WTC11 (cell line): Measurements from ENCODE around the gene WDR82. TPM values are rescaled to one million over a fixed set of nuclear protein-coding genes. Genes with fewer than 3 reads are reported as not detected.
A peak's percentile ranks its signal among the peaks of the same experiment; 100 is the strongest.

Experiments used
- ATAC-seq: fragments of 200-7000 bp; cut with Tn5 transposase; 2 replicates; pipeline ENCODE4 v1.10.0; 2021; ENCODE audit warnings: mild to moderate bottlenecking, moderate library complexity
- CTCF ChIA-PET: fragments of 300-600 bp; sonication (Branson Sonifier 250); formaldehyde crosslinking; loops from one replicate; lab custom pipeline; 2021; ENCODE audit warnings: antibody characterized with exemption; lab: Charles Lee
- POLR2A ChIA-PET: fragments of 350-600 bp; sonication (Branson Sonifier 250); formaldehyde crosslinking; loops from one replicate; lab custom pipeline; 2021; ENCODE audit warnings: antibody characterized with exemption; lab: Charles Lee
- DNase-seq: peaks from one replicate; pipeline ENCODE4 v3.0.0; 2021; ENCODE audit warnings: low spot score
- H3K27ac Mint-ChIP-seq: 2 replicates; pipeline ENCODE4 v1.8.0; 2021; ENCODE audit warnings: mixed read lengths
- H3K27me3 Mint-ChIP-seq: 2 replicates; pipeline ENCODE4 v1.8.0; 2021; ENCODE audit warnings: low read depth, mild to moderate bottlenecking, moderate library complexity, mixed read lengths
- H3K36me3 Mint-ChIP-seq: 2 replicates; pipeline ENCODE4 v1.8.0; 2021; ENCODE audit warnings: mixed read lengths
- H3K4me1 Mint-ChIP-seq: 2 replicates; pipeline ENCODE4 v1.8.0; 2022; ENCODE audit warnings: mixed read lengths
- H3K4me3 Mint-ChIP-seq: 2 replicates; pipeline ENCODE4 v1.8.0; 2021; ENCODE audit warnings: mild to moderate bottlenecking, moderate library complexity, mixed read lengths
- H3K9me3 Mint-ChIP-seq: 2 replicates; pipeline ENCODE4 v1.8.0; 2021; ENCODE audit warnings: mixed read lengths
- CREB1 ChIP-seq: sonication (generic); formaldehyde crosslinking; IDR thresholded peaks from 2 replicates; pipeline ENCODE4 v1.8.0; 2023; ENCODE audit warnings: mild to moderate bottlenecking, missing genetic modification reagents
- CREM ChIP-seq: sonication (generic); formaldehyde crosslinking; IDR thresholded peaks from 2 replicates; pipeline ENCODE4 v1.8.1; 2022; ENCODE audit warnings: mild to moderate bottlenecking, missing genetic modification reagents, moderate library complexity
- EMX1 ChIP-seq: fragments of 250-450 bp; sonication (Bioruptor Pico); IDR thresholded peaks from 2 replicates; pipeline ENCODE4 v1.8.0; 2021; ENCODE audit warnings: mild to moderate bottlenecking
- ESRRA ChIP-seq: sonication (generic); formaldehyde crosslinking; IDR thresholded peaks from 2 replicates; pipeline ENCODE4 v1.8.1; 2022; ENCODE audit warnings: mild to moderate bottlenecking, missing genetic modification reagents, borderline replicate concordance
- ETV6 ChIP-seq: sonication (generic); formaldehyde crosslinking; IDR thresholded peaks from 2 replicates; pipeline ENCODE4 v1.8.1; 2022; ENCODE audit warnings: mild to moderate bottlenecking, missing genetic modification reagents
- GABPB1 ChIP-seq: sonication (generic); formaldehyde crosslinking; IDR thresholded peaks from 2 replicates; pipeline ENCODE4 v1.8.1; 2023; ENCODE audit warnings: mild to moderate bottlenecking, missing genetic modification reagents
- IRF2 ChIP-seq: sonication (generic); formaldehyde crosslinking; IDR thresholded peaks from 2 replicates; pipeline ENCODE4 v1.8.0; 2022; ENCODE audit warnings: low read depth, missing genetic modification reagents, borderline replicate concordance
- NFYB ChIP-seq: sonication (generic); formaldehyde crosslinking; conservative IDR thresholded peaks from 2 replicates; pipeline ENCODE4 v1.8.0; 2022; ENCODE audit warnings: low read depth, missing genetic modification reagents
- SMAD3 ChIP-seq: sonication (generic); formaldehyde crosslinking; IDR thresholded peaks from 2 replicates; pipeline ENCODE4 v1.8.0; 2022; ENCODE audit warnings: missing genetic modification reagents, mild to moderate bottlenecking, borderline replicate concordance
- SMAD4 ChIP-seq: sonication (generic); formaldehyde crosslinking; IDR thresholded peaks from 2 replicates; pipeline ENCODE4 v1.8.0; 2022; ENCODE audit warnings: mild to moderate bottlenecking, missing genetic modification reagents
- TCF7 ChIP-seq: sonication (generic); formaldehyde crosslinking; IDR thresholded peaks from 2 replicates; pipeline ENCODE4 v1.8.0; 2022; ENCODE audit warnings: mild to moderate bottlenecking, low read depth, missing genetic modification reagents, moderate library complexity
- ZNF138 ChIP-seq: sonication (generic); formaldehyde crosslinking; conservative IDR thresholded peaks from 2 replicates; pipeline ENCODE4 v1.8.1; 2022; ENCODE audit warnings: mild to moderate bottlenecking, moderate library complexity, missing genetic modification reagents
- ZNF219 ChIP-seq: sonication (generic); formaldehyde crosslinking; IDR thresholded peaks from 2 replicates; pipeline ENCODE4 v1.8.0; 2023; ENCODE audit warnings: missing genetic modification reagents, mild to moderate bottlenecking, borderline replicate concordance
- ZNF232 ChIP-seq: sonication (generic); formaldehyde crosslinking; IDR thresholded peaks from 2 replicates; pipeline ENCODE4 v1.8.0; 2022; ENCODE audit warnings: mild to moderate bottlenecking, missing genetic modification reagents
- ZNF263 ChIP-seq: sonication (generic); formaldehyde crosslinking; IDR thresholded peaks from 2 replicates; pipeline ENCODE4 v1.8.1; 2022; ENCODE audit warnings: low read depth, mild to moderate bottlenecking, moderate library complexity, missing genetic modification reagents
- ZNF416 ChIP-seq: fragments of 250-450 bp; sonication (Bioruptor Pico); IDR thresholded peaks from 2 replicates; pipeline ENCODE4 v1.9.0; 2021; ENCODE audit warnings: mild to moderate bottlenecking, inconsistent platforms
- total RNA-seq: library from RNA; stranded (reverse); gene quantifications from 3 replicates; pipeline ENCODE4 v1.2.3, GENCODE V29; 2021
- TF ChIP-seq, protein P1 (sequence below): sonication (generic); formaldehyde crosslinking; IDR thresholded peaks from 2 replicates; pipeline ENCODE4 v1.8.1; 2023; ENCODE audit warnings: mild to moderate bottlenecking, missing genetic modification reagents, moderate library complexity
- TF ChIP-seq, protein P2 (sequence below): sonication (generic); formaldehyde crosslinking; IDR thresholded peaks from 2 replicates; pipeline ENCODE4 v1.8.1; 2022; ENCODE audit warnings: mild to moderate bottlenecking, missing genetic modification reagents, moderate library complexity, borderline replicate concordance
- TF ChIP-seq, protein P3 (sequence below): fragments of 250-450 bp; sonication (Bioruptor Pico); IDR thresholded peaks from 2 replicates; pipeline ENCODE4 v1.9.0; 2021; ENCODE audit warnings: mild to moderate bottlenecking

The WDR82 gene
- total RNA-seq, 1 experiment from 2014 or later = 69.7 TPM

DNA sequence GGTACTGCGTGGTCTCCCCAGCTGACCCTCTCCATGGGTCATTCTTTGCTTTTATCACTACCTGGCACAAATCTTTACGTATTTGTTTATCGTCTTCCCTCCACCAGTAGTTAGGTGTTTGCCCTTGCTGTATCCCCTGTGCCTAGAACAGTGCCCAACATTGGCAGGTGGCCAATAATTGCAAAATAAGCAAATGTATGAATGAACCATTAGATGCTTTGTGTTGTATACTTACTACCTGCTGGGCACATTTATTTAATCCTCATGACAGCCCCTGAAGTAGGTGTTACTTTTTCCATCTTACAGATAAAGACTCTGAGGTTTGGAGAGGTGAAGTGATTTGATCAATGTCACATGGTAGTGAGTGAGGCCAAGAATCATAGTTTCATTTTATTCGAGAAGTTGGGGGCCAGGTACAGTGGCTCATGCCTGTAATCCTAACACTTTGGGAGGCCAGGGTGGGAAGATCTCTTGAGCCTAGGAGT, 37.5 kb downstream of the WDR82 start:
- no peak for ATAC-seq
- Mint-ChIP-seq H3K27me3 (peaks cover 31% of the 10 kb centered on the region), H3K4me1 (peaks cover 43% of the 10 kb centered on the region), H3K9me3 (no peaks in the 10 kb centered on the region), H3K36me3 (no peaks in the 10 kb centered on the region), H3K4me3 (peak overlapping the region; percentile 95; the same call in 1 of the 2 replicates), H3K27ac (peak overlapping the region; percentile 18)
- CTCF ChIA-PET = interaction anchor here (1.0 to 2.3 kb wide), 8 partner anchors 10 to 171 kb away, joined by 3 to 19 read pairs (median 4); partner anchors contain the start of gene WDR82
- no peak for DNase-seq
- POLR2A ChIA-PET = interaction anchor here (1.0 to 1.4 kb wide), 4 partner anchors 8 to 77 kb away, joined by 3 to 9 read pairs (median 4); partner anchors contain the start of gene WDR82
- TF ChIP-seq ZNF219 (CRISPR knock-in tag) (no peak), ESRRA (CRISPR knock-in tag) (no peak), ZNF232 (CRISPR knock-in tag) (no peak), ZNF138 (CRISPR knock-in tag) (no peak), CREB1 (CRISPR knock-in tag) (no peak), SMAD4 (CRISPR knock-in tag) (no peak), IRF2 (CRISPR knock-in tag) (no peak), NFYB (CRISPR knock-in tag) (no peak), TCF7 (CRISPR knock-in tag) (no peak), ZNF263 (CRISPR knock-in tag) (no peak)

DNA sequence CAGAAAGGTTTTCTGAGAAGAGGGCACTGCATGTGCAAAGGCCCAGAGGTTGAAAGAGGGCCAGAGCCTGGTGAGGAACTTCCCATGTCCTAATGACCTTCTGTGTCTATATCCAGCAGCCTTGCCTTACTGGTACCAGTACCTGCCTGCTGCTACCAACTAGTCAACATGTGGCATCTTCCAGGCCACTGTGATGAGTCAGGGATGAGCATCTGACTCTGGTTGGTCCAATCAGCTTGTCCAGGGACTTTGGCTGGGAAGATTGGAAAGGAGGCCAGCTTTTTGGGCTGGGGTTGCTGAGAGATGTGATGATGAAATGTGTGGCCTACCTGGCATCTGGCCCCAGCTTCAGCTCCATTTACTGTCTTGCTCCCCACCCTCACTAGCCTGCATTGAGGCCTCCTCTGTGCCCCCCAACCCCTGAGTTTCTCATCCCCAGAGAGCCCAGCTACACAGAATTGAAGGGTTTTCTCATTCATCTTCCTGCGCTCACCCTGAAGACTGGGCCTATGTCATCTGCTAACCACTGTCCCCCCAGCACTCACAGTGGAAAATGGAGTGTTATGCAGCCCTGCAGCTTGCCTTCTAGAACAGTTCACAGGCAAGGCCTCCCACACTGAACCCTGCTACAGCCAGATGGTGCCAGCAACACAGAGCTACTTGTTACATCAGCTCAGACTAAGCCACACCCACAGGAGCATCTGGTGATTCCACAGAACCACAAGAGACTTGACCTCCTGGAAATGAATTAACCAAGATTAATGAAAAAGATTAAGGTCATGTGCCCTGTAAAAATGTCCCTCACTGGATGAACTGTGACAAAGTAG, 38.2 kb downstream of the WDR82 start:
- TF ChIP-seq GABPB1 (peak; percentile 96), ZNF138 (CRISPR knock-in tag) (no peak), ETV6 (CRISPR knock-in tag) (0 out of 2 replicates have a peak, but pooled peaks have one; percentile 29), NFYB (CRISPR knock-in tag) (0 out of 2 replicates have a peak, but pooled peaks have one; percentile 40), EMX1 (CRISPR knock-in tag) (no peak)
- TF ChIP-seq, protein P1, sequence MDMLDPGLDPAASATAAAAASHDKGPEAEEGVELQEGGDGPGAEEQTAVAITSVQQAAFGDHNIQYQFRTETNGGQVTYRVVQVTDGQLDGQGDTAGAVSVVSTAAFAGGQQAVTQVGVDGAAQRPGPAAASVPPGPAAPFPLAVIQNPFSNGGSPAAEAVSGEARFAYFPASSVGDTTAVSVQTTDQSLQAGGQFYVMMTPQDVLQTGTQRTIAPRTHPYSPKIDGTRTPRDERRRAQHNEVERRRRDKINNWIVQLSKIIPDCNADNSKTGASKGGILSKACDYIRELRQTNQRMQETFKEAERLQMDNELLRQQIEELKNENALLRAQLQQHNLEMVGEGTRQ = peak; percentile 39; the same call in 1 of the 2 replicates
- TF ChIP-seq, all 79 proteins: peak for 4
- Mint-ChIP-seq H3K9me3 (no peaks in the 10 kb centered on the region), H3K27ac (peak overlapping the region; percentile 18; the same call in 1 of the 2 replicates), H3K4me1 (peaks cover 46% of the 10 kb centered on the region), H3K36me3 (no peaks in the 10 kb centered on the region), H3K27me3 (peaks cover 28% of the 10 kb centered on the region), H3K4me3 (peak overlapping the region; percentile 95)
- ChIA-PET POLR2A (interaction anchor here (1.0 to 1.4 kb wide), 4 partner anchors 8 to 77 kb away, joined by 3 to 9 read pairs (median 4); partner anchors contain the start of gene WDR82), CTCF (interaction anchor here (1.0 to 2.3 kb wide), 8 partner anchors 9 to 172 kb away, joined by 3 to 19 read pairs (median 4); partner anchors contain the start of gene WDR82)
- ATAC-seq = no peak
- DNase-seq = no peak

DNA sequence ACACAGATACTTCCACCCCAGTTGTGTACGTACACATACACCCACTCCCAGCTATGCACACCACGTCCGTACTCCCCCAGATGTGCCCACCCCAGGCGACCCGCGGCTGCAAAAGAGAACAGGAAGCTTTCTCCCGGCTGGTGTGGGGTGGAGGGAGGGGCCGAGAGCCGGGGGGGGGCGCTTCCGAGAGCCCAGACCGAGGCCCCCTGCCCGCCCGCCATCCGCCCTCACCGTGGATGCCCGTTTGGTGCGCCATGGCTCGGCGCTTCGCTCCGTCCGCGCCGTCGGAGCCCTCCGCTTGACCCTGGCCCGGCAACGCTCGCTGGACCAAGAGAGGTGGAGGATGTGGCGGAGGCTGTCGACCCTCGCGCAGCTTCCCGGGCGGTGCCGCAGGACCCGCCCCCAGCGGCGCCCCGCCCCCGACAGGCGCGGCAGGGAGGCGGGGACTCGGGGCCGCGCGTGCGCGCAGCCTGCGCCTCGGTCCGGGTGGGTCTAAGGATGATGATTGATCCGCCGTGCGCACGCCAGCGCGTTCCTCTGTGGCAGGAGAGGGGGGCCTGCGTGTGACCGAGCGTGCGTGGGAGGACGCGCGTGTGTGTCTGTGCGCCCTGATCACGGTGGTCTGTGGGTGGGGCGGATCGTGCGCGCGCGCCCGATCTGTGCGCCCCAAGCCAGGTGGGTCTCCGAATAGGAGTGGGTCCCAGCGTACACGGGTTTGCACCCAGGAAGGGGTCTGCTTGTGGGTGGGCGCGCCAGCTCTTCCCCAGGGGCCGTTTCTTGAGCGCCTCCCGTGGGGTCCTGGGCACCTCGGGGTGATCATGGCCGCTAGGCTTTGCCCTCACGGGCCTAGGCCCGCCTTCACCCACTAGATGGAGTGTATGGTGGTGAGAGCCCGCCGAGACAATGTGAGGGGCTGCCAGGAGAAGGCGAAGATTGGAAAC, 39.4 kb downstream of the WDR82 start, which contains the start of gene TWF2:
Gene TWF2, minus strand, starts transcription at position 398 of the 941 bp plus-strand sequence. Its CDS starts 142 bp downstream, at position 256.
- Mint-ChIP-seq H3K27me3 (peaks cover 16% of the 10 kb centered on the region), H3K36me3 (no peaks in the 10 kb centered on the region), H3K9me3 (no peaks in the 10 kb centered on the region), H3K4me3 (peak within 1 kb of the TSS; percentile 95), H3K4me1 (peaks cover 43% of the 10 kb centered on the region), H3K27ac (peak within 1 kb of the TSS; percentile 89)
- ATAC-seq (peak; percentile 74), DNase-seq (peak; percentile 77)
- ChIA-PET CTCF (interaction anchor here (0.6 to 9.1 kb wide), 14 partner anchors 8 to 265 kb away, joined by 3 to 222 read pairs (median 6); partner anchors contain the start of genes ABHD14B, DUSP7, POC1A and TLR9), POLR2A (interaction anchor here (0.6 to 2.8 kb wide), 6 partner anchors 9 to 477 kb away, joined by 3 to 19 read pairs (median 3); partner anchors contain the start of genes GLYCTK, RPL29 and WDR82)
- TF ChIP-seq ZNF138 (CRISPR knock-in tag) = peak; percentile 66
- TF ChIP-seq ZNF219 (CRISPR knock-in tag) = 0 out of 2 replicates have a peak, but pooled peaks have one; percentile 34
- TF ChIP-seq, protein P2, sequence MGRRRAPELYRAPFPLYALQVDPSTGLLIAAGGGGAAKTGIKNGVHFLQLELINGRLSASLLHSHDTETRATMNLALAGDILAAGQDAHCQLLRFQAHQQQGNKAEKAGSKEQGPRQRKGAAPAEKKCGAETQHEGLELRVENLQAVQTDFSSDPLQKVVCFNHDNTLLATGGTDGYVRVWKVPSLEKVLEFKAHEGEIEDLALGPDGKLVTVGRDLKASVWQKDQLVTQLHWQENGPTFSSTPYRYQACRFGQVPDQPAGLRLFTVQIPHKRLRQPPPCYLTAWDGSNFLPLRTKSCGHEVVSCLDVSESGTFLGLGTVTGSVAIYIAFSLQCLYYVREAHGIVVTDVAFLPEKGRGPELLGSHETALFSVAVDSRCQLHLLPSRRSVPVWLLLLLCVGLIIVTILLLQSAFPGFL (CRISPR knock-in tag) = 0 out of 2 replicates have a peak, but pooled peaks have one; percentile 40
- TF ChIP-seq CREM (CRISPR knock-in tag) = peak; percentile 46; the same call in 1 of the 2 replicates
- 0 out of 2 replicates have a peak, but pooled peaks have one; percentile 39 for TF ChIP-seq ZNF416
- peak; percentile 66 for TF ChIP-seq SMAD3 (CRISPR knock-in tag)
- TF ChIP-seq, protein P3, sequence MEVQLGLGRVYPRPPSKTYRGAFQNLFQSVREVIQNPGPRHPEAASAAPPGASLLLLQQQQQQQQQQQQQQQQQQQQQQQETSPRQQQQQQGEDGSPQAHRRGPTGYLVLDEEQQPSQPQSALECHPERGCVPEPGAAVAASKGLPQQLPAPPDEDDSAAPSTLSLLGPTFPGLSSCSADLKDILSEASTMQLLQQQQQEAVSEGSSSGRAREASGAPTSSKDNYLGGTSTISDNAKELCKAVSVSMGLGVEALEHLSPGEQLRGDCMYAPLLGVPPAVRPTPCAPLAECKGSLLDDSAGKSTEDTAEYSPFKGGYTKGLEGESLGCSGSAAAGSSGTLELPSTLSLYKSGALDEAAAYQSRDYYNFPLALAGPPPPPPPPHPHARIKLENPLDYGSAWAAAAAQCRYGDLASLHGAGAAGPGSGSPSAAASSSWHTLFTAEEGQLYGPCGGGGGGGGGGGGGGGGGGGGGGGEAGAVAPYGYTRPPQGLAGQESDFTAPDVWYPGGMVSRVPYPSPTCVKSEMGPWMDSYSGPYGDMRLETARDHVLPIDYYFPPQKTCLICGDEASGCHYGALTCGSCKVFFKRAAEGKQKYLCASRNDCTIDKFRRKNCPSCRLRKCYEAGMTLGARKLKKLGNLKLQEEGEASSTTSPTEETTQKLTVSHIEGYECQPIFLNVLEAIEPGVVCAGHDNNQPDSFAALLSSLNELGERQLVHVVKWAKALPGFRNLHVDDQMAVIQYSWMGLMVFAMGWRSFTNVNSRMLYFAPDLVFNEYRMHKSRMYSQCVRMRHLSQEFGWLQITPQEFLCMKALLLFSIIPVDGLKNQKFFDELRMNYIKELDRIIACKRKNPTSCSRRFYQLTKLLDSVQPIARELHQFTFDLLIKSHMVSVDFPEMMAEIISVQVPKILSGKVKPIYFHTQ (CRISPR knock-in tag) = no peak
